ENCODE results near the gene RGS8.

Gene RGS8

DNA sequence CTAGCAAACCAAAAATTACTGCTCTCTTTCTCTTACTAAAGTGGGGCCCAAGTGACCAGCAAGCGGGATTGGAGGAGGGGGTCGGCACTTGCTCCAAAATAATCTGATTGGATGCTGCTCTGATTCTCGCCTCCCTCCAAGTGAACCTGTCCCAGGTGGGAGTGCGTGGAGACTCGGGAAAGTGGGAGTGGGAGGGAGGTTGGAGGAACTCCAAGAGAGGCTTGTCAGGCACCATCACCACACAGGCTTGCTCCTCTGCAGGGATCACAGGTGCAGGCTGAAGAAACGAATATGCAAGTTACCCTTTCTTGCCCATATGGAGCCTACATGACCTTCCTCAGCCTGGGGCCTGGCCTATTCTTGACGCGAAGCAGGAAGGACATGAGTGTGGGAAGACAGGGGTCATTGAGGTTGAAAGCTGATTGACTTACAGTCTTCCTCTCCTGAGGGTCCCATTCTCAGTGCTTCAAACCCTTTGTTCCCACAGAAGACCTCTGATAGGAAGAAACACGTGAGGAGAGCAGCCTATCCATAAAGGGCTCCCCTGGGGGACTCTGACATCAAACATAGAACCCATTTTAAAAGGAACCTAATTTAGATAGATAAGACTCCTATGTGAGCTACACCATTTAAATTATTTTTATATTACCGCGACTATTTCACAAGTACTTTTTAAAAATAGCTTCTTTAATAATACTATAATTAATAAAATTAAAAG lies 14.2 kb downstream of the RGS8 start:
- DNase-seq = no peak

- no peak for DNase-seq
Measured at GRCh38 chr1:182669266-182669665, 15.1 kb downstream of the RGS8 start.

- DNase-seq = no peak
Measured at GRCh38 chr1:182668521-182669054, 15.8 kb downstream of the RGS8 start.

DNA sequence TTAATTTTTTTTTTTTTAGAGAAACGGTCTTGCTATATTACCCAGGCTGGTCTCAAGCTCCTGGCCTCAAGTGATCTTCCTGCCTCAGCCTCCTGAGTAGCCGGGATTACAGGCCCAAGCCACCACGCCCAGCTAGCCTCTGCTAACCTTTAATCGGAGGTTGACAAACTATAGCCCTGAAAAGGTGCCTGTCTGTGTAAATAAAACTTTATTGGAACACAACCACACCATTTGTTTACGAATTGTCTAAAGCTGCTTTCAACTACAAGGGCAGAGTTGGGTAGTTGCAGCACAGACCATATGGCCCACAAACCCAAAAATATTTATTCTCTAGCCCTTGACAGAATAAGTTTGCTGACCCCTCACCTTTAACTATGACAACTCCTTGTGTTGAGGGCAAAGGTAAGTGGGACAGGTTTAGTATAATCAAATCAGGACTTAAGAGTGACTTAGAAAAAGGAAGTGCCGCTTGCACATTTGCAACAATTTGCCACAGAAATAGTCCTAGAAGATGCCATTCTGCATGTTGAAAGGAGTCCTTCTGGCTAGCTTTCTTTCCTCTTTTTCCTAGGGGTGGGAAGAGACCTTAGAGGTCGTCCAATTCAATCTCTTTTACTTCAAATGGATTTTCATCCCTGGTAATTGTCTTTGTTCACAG lies 16.4 kb downstream of the RGS8 start:
- DNase-seq = no peak

DNA sequence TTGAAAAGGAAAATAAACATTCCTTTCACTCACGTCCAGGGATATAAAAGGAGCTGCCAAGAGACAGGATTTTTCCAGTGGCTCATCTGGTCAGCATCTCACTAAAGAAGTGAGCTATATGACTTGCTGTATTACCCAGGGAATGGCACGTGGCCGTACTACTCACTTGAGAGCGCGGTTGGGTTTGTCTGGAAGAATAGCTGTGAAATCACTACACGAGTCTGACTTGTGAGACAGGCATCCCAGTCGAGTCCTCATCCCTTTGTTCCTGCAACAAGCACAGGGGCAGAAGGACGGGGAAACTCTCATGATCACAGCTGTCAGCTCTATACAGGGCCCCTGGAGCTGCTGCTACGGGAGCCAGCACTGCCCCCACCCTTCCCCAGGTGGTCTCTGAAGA lies 17.7 kb downstream of the RGS8 start:
- DNase-seq = no peak

- DNase-seq = no peak
Measured at GRCh38 chr1:182664296-182664695, 20.1 kb downstream of the RGS8 start.

DNA sequence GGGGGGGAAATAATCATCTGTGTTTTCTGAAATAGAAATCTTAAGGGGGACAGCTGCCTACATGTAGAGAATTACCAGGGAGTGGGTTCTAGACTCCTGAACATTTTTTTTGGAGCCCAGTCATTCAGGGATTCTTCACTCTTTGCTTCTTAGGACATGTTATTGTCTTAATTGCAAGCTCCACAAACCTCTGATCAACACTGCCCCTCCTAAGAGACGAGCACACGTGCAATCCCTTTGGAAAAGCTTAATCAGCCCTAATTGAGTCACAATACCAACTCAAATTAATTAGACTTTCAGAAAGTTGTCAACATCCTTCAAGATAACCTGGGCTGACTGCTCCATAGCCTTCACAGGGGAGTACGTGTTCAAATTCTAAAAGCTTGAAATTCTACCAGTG lies 21.4 kb downstream of the RGS8 start:
- no peak for DNase-seq

- no peak for DNase-seq
Measured at GRCh38 chr1:182662121-182662890, 22.1 kb downstream of the RGS8 start.

DNA sequence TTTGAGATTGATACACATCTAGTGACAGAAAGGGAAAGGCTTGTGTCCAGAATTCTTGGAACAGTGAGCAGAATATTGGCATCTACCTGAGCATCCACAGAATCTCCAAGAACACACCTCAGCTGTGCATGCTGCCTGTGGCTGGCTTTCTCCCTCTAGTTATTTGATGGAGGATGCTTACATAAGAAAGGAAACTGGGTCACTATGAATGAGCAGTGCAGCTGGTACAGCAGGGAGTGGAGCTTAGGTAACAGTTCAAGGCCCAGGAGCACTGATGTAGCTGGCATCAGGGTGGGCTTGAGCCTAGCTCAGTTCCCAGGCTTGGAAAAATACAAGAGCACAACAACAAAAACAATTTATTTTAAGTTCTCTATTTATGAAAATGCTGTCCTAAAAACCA lies 26.3 kb downstream of the RGS8 start:
- DNase-seq = no peak

DNA sequence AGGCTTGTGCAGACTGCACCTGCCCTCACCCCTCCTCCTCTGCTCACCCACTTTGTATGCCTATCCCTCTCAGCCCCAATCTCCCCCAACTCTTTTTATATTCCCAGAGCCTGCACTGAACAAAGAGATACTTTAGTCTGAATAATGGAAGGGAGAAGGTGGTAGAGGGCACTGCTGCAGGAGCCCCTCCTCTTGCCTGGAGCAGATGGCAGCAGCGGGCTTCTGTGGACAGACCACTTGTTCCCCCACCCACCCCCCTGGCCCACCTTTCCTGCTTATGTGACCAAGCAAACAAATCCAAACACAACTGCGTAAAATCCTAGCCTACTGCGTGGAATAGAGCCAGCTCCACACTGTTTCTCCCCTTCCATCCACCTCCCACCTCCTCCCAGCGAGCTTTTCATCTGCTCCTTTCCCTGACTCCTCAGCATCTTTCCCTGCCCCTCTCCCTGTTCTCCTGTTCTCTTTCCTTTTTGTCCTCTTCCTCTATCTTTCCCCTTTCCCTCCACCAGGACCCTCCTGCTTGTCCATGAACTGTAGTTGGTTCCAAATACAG lies 27.5 kb downstream of the RGS8 start:
- DNase-seq = no peak

DNA sequence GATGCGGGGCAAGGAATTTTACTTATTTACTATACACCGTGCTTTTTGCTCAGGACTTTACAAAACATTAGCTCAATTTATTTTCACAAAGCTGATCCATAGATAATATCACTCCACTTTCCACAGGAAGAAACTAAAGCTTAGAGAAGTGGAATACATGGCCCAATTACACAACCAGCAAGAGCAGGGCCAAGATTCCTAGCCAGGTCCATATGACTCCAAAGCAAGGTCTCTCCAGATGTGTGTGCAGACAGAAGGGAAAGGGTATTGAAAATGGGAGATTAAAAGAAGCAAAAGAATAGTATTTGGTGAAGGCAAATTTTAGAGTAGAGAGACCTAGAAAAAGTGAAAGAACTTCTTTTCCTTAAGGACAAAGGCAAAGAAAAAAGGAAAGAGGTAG lies 30.4 kb downstream of the RGS8 start:
- DNase-seq = no peak

- DNase-seq = no peak
Measured at GRCh38 chr1:182652933-182653332, 31.5 kb downstream of the RGS8 start.

DNA sequence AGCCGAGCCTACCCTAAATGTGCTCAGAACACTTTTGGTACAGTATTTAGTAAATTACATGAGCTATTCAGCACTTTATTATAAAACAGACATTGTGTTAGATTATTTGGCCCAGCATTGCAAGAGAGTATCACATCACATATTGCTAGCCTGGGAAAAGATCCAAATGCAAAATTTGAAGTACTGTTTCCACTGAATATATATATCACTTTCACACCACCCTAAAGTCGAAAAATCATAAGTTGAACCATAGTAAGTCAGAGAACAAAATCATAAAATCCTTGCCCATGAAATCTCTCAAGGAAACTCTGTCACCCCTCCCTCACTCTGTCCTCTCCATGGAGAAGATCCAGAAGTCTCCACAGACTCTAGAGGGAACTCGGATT lies 33.1 kb downstream of the RGS8 start:
- DNase-seq = no peak

- DNase-seq = no peak
Measured at GRCh38 chr1:182650678-182651338, 33.6 kb downstream of the RGS8 start.

- DNase-seq = no peak
Measured at GRCh38 chr1:182649041-182649440, 35.3 kb downstream of the RGS8 start.

- DNase-seq = no peak
Measured at GRCh38 chr1:182646739-182647138, 37.6 kb downstream of the RGS8 start.

- no peak for DNase-seq
Measured at GRCh38 chr1:182644886-182645285, 39.5 kb downstream of the RGS8 start.

- no peak for DNase-seq
Measured at GRCh38 chr1:182643699-182644098, 40.7 kb downstream of the RGS8 start.

- DNase-seq = no peak
Measured at GRCh38 chr1:182642461-182642860, 41.9 kb downstream of the RGS8 start.

GRCh38 chr1:182641561-182641960 lies 42.8 kb downstream of the RGS8 start:
- no peak for DNase-seq

- no peak for DNase-seq
Measured at GRCh38 chr1:182639330-182639729, 45.1 kb downstream of the RGS8 start.

DNA sequence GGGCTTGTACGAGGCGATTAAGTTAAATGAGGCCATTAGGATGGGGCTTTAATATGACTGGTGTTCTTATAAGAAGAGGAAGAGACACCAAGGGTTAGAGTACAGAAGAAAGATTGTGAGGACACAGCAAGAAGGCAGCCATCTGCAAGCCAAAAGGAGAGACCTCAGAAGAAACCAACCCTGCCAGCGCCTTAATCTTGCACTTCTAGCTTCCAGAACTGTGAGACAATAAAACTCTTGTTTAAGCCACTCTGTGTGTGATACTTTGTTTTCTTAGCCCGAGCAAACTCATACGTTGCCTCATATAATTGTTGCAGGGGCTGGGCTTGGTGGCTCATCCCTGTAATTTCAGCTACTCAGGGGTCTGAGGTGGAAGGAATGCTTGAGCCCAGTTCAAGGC lies 46.6 kb downstream of the RGS8 start:
- no peak for DNase-seq

GRCh38 chr1:182635871-182636270 lies 48.5 kb downstream of the RGS8 start:
- no peak for DNase-seq

All from NCI-H1930 (cell line).